H54 (cell line): ENCODE data around the gene NEMP2.
"Not testable (repeated sequence)": the region's sequence is repeated elsewhere in the genome, so short reads cannot be mapped to it uniquely, and the experiment has no call there.

Source experiments
- DNase-seq: peaks from one replicate; pipeline ENCODE4 v3.0.0; 2011; ENCODE audit warnings: low spot score, mixed read lengths; ENCODE audit not compliant: insufficient read length
- FAIRE-seq: peaks from 3 replicates; lab custom pipeline; 2011; peaks lifted over from hg19 to GRCh38; lab: Jason Lieb, UNC
- POLR2A ChIP-seq: IDR thresholded peaks from 2 replicates; pipeline ENCODE4 v1.6.1; 2011; ENCODE audit warnings: low read depth, mild to moderate bottlenecking, low read length

Gene NEMP2

DNA sequence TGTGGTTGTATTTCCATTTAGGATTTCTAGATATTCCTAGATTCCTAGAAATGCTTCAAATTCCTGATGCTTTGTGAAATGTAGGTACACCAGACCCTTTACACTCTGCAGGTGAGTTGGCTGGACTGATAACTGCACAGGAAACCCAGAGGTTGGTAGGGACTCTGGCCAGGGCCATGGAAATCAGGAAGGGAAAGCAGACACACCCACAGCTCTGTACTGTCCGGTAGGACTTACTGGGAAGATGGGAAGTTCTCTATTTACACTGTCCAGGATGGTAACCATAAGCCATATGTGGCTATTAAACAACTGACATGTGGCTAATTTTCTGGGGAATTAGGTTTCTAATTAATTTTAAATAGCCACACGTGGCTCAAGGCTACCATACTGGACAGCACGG is 31.4 kb downstream of the NEMP2 start:
- DNase-seq (no peak), FAIRE-seq (no peak)
- TF ChIP-seq POLR2A = no peak

DNA sequence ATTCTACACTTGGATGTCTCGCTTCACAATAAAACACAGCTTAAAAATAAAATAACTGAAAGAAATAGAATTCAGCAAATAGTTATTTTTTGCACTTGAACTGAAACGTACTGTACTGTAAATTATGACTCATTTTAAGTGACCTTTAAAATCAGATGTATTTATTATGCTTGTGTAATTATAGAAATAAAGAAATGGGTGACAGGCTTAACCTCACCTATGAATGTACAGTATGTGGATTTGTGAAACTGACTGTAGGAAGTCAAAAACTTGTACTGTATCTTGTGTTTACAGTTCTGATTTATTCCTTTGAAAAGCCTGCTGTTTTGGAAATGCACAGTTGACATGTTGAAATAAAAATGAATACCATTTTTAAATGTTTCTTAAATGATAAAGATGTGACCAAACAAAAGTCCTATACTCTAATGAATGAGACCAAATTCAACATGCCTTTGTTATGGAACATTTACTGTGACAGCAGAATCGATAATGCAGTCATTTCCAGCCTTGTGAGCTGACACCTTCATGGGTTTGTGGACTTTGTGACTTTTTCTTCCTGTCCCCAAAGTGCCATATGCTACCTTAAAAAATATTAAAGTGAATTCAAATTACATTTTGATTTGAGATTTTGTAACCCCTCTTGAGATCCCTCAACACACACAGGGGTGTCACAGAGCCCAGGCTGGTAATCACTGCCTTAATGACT is 32.7 kb downstream of the NEMP2 start:
- DNase-seq (no peak), FAIRE-seq (no peak)
- no peak for TF ChIP-seq POLR2A

DNA sequence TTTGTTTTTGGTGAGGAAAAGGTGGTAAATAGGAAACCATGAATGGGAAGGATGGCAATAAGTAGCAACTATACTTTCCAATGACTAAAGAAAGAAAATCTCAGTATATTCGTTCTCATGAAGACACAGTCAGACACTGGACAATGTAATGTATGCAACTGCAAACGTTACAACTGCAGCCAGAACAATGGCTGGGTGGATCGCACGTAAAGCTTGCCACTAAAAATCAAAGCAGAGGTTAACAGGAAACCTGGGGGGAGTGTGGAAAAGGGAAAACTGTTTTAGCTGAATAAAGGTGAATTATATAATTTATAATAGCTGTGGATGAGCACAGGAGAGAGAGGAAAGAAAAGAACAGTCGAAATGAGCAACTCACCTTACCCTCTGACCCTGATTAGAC is 33.3 kb downstream of the NEMP2 start:
- no peak for TF ChIP-seq POLR2A
- FAIRE-seq (no peak), DNase-seq (no peak)

DNA sequence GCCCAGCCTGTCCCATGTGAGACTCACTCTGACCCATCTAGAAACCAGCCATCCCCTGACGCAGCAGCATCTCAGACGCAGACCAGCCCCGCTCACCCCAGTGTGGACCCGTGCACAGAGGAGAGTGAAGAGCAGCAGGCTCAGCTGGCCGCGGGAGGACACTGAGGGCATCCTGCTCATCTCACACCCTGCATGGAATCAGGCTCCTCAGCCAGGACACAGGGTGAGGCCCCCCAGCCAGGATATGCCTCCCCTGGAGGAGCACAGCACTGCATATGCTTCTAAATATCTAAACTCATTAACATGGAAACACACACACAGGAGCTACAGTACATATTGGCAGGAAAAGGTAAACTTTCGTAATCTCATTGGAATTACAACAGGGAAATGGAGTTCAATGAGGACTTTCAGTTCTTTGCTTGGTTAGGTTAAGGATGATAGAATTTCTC is 34.4 kb downstream of the NEMP2 start:
- DNase-seq (no peak), FAIRE-seq (no peak)
- TF ChIP-seq POLR2A = no peak

DNA sequence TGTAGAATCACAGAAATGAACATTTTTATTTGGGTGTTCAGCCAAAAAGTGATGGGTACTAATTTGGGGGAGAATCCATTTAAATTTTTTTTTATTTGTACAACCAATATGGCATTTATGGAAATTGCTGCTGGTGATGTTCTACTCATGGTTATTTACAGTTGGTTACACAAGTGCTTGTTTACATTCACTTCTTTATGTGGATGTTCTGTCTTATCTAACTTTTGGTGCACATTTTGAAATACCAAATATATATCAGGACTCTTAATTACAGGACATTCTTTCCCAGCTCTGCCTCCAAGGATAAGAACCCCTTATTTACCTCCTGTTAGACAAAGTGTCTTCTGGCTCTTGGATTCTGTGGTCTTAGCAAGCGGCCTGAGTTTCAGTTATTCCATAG is 35.2 kb downstream of the NEMP2 start:
- FAIRE-seq = no peak
- no peak for DNase-seq
- no peak for TF ChIP-seq POLR2A

DNA sequence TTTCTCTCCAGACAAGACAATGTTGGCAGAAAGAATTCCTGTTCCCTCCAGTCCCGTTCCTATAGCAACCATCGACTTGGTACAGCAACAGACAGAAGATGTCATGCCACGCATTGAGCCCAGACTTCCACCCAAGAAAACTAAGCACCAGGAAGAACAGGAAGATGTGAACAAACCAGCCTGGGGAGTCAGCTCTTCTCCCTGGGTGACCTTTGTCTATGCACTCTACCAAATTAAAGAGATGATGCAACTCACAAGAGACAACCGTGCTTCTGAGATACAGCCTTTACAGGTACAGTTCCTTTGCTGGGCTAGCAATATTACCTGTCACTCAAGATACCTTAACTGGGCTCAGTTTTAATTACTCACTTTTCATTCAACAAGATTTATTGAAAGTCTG is 37.1 kb downstream of the NEMP2 start:
- TF ChIP-seq POLR2A = no peak
- FAIRE-seq = no peak
- DNase-seq = no peak

DNA sequence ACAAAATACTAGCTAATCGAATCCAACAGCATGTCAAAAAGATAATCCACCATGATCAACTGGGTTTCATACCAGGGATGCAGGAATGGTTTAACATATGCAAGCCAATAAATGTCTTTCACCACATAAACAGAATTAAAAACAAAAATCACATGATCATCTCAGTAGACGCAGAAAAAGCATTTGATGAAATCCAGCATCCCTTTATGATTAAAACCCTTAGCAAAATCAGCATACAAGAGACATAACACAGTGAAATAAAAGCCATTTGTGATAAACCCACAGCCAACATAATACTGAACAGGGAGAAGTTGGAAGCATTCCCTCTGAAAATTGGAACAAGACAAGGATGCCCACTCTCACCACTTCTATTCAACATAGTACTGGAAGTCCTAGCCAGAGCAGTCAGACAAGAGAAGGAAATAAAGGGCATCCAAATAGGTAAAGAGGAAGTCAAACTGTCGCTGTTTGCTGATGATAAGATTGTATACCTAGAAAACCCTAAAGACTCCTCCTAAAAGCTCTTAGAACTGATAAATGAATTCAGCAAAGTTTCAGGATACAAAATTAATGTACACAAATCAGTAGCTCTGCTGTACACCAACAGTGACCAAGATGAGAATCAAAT is 39.8 kb downstream of the NEMP2 start:
- FAIRE-seq, DNase-seq: not testable (repeated sequence)

DNA sequence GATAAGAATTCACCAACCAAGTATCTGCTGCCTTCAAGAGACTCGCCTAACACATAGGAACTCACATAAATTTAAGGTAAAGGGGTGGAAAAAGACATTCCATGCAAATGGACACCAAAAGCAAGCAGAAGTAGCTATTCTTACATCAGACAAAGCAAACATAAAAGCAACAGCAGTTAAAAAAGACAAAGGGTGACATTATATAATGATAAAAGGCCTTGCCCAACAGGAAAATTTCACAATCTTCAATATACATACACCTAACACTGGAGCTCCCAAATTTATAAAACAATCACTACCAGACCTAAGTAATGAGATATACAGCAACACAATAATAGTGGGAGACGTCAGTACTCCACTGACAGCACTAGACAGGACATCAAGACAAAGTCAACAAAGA is 41.4 kb downstream of the NEMP2 start:
- FAIRE-seq = no peak
- TF ChIP-seq POLR2A = no peak
- DNase-seq = no peak

DNA sequence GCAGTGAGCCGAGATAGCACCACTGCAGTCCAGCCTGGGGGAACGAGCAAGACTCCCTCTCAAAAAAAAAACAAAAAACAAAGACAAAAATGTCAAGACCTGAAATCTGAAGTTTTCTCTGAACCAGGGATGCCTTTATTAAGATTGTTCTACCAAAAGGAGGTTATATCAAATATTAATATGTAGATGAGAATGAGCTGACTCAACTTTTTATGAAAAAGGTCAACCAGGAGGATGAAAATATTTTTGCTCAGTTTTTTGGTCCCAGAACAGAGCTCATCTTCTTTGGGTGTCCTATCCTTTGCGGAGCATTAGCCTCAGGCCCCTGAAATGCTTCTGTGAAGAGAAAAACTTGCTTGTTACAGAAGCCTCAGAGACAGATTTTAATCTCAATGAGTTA is 44.0 kb downstream of the NEMP2 start:
- no peak for TF ChIP-seq POLR2A
- no peak for FAIRE-seq
- DNase-seq = no peak

DNA sequence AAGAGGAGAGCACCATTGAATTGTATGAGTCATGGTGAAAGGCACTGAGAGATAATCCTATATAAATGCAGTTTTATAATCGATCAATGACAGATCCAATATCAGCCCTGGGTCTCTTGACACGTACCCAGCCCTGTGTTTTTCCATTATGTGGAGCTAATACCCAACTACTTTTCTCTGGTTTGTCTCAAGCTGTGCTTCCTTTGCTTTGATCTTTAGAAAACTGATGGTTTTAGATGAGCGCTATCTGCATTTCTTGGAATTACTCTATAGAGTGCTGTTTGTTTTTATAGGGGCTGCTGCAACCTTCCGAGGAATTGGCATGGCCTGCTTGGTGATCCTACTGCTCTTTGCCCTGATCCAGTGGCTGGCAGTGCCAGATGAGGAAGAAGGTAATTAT is 45.0 kb downstream of the NEMP2 start:
- DNase-seq (no peak), FAIRE-seq (no peak)
- no peak for TF ChIP-seq POLR2A

DNA sequence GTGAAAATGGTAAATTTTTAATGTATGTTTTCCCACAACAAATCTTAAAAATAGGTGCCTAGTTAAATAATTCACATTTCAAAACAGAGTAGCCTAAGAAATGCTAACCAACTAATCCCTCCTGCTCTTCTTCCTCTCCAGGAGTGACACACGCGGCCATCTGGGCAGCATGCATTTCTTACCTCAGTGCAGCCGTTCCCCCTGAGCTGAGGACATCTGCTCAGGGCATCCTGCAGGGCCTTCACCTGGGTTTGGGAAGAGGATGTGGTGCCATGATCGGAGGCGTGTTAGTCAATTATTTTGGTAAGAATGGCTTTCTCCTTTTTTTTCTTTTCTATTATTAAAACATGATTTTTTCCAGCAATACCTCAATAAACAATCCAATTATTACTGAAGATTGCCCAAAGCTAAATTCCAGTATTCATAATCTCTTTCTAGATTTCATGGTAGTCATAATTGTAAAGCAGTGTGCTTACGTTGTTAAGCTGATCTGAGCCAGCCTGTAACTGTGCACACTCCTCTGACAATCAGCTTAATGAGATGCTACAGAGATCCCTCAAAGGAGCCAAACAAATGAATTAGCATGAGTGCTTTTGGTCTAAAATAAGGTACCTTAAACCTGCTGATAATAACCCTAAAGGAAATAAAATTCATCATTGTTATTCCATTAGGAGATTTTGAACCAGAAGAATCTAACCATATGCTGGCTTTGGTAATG is 45.8 kb downstream of the NEMP2 start:
- no peak for TF ChIP-seq POLR2A
- FAIRE-seq (no peak), DNase-seq (no peak)

DNA sequence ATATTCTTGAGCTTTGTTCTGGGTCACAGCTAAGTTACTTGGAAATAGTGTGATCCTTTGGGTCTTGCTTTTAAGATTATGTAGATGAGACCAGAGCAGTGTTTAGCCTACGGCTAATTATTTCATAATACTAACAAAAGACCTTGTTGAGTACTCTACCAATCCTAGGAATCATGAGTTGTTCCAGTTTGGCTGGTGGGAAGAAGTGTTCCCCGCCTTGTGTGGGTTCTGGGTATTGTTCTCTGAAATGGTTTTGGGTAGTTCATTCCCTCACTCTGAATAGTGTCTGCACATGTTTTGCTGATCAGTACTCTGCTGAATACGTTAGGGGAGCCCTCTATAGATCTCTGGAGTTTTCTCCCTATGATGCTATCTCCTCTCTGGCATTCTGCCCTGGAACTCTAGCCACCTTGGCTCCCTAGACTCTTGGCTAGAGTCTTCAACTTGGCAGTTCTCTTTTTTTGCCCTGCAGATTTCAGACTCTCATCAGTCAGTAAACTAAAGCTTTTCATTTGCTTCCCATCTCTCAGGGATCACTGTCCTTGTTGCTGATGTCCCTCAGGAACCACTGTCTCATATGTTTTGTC is 48.4 kb downstream of the NEMP2 start:
- DNase-seq = no peak
- TF ChIP-seq POLR2A = no peak
- FAIRE-seq = no peak

DNA sequence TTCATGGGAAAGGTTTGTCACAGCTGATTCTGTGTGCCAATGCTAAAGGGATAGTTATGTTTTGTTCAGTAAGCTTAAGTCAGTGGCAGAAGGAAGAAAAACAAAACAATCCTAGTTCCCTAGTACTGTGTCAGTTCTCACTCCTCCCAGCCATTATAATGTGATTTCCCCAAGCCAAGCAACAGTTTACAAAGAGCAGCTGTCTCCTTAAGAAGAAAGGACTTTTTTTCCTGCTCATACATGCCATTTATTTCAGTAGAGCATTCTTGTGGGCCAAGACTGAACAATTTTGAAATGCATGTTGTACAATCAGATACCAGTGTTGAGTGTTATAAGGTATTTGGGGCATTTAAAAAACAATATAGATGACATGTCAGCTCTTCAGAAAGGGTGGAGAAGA is 52.1 kb downstream of the NEMP2 start:
- FAIRE-seq (no peak), DNase-seq (no peak)
- TF ChIP-seq POLR2A = no peak

DNA sequence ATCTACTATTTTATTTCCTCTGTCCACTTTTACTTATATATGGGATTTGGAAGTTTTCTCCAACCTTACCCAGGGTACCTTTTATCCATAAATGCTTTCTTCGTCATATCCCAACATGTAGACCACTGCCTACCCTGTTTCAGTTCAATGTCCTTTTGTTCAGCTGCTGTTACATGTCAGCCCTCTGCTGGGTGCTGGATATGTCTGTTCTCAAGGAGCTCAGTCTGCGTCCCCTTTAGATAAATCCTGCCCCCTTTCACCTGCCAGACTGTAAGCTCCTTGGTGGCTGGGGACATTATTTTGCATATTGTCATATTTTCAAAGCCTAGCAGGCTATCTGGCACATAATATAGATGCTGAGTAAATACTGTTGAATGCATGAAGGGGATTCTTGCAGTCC is 53.2 kb downstream of the NEMP2 start:
- no peak for TF ChIP-seq POLR2A
- DNase-seq (no peak), FAIRE-seq (no peak)
